Lower leg skin (tissue), 3 donors: ENCODE results near the gene SMIM31.

Experiments
- CTCF ChIP-seq, 3 donors: fragments of 450-650 bp; IDR thresholded peaks; one replicate each; pipeline ENCODE4 v1.5.1; 2016; ENCODE audit warnings: antibody characterized with exemption in 3 of 3, mild to moderate bottlenecking in 3 of 3, moderate library complexity in 2 of 3
- POLR2A ChIP-seq, 2 donors: fragments of 450-650 bp; IDR thresholded peaks; one replicate each; pipeline ENCODE4 v1.6.1; 2016 to 2017; ENCODE audit warnings: antibody characterized with exemption in 2 of 2, mild to moderate bottlenecking in 1 of 2, moderate library complexity in 1 of 2

DNA sequence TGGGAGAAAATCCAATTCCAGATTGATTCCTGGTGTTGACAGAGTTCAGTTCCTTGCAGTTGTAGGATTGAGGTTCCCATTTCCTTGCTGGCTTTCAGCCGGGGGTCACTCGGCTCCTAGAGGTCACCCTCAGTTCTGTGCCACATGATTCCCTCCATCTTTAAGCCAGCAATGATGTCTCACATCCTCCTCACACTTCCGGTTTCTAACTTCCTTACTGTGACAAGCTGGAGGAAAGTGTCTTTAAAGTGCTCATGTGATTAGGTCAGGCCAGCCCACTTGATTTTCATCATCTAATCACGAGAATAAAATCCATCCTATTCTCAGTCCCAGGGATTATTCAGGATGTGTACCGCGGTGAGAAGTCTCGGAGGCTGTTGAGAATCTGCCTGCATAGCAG is 19.4 kb upstream of the SMIM31 start:
- no peak for TF ChIP-seq CTCF (IDR thresholded peaks at IDR 0.05)
- TF ChIP-seq POLR2A (IDR thresholded peaks at IDR 0.05), result no peak
